ENCODE measurements around the gene ZFY. TPM values are rescaled to one million over a fixed set of nuclear protein-coding genes. Genes with fewer than 3 reads are reported as not detected.

Gene ZFY
- polyA plus RNA-seq, 1 of the 3 experiments (the other 2 are of a cell fraction), result not detected

DNA sequence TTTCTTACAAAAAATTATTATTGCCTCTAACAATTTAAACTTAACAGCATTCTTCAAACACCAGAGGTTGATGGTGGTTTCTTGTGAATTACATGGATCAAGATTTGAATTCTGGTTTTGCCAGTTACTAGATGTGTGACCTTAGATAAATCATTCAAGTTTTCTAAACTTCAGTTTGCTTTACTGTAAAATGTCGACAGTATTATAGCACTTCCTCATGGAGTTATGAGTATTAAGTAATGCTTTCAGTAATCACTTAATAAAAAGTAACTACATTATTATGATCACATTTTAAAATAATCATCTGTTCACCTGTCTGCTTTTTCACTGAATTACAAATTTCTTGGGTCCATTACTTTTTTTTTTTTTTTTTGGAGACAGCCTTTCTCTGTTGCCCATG, 37.5 kb downstream of the ZFY start:
- H4K20me1 ChIP-seq (ENCODE audit: insufficient read depth), result no peaks in the 10 kb centered on the region
- no peaks in the 10 kb centered on the region for H3K27me3 ChIP-seq (ENCODE audit: insufficient read depth)
- CTCF ChIA-PET, result no interaction called here
- POLR2A ChIA-PET, result no interaction called here
- H2AFZ ChIP-seq (ENCODE audit: low read depth), result no peak overlapping the region
- H3K36me3 ChIP-seq (replicated peaks in 1 of 2; ENCODE audit: control insufficient read depth in 1 of 2, insufficient read depth in 2 of 2, low read length in 1 of 2), result no peaks in the 10 kb centered on the region
- no peak overlapping the region for H3K4me3 ChIP-seq (ENCODE audit: low read depth in 2 of 2, low read length in 1 of 2)
- no peak overlapping the region for H3K27ac ChIP-seq (ENCODE audit: low read depth in 2 of 2, low read length in 1 of 2)
- DNase-seq, result no peak
- H3K79me2 ChIP-seq (ENCODE audit: insufficient read depth), result no peaks in the 10 kb centered on the region
- no peaks in the 10 kb centered on the region for H3K4me1 ChIP-seq (ENCODE audit: control insufficient read depth in 1 of 2, insufficient read depth in 2 of 2, low read depth in 1 of 2, low read length in 1 of 2)
- no peak for TF ChIP-seq YY1 (IDR thresholded peaks at IDR 0.05; ENCODE audit: low read depth)
- TF ChIP-seq JUND (IDR thresholded peaks at IDR 0.05), result no peak
- TF ChIP-seq TCF12 (IDR thresholded peaks at IDR 0.05), result no peak
- TF ChIP-seq FOSL2 (IDR thresholded peaks at IDR 0.05; ENCODE audit: borderline replicate concordance, low read depth), result no peak
- TF ChIP-seq NRF1 (IDR thresholded peaks at IDR 0.05; ENCODE audit: low read depth, low read length), result no peak
- no peak for TF ChIP-seq EZH2phosphoT487 (IDR thresholded peaks at IDR 0.05; ENCODE audit: borderline replicate concordance, low read depth)
- no peak for TF ChIP-seq MEF2A (IDR thresholded peaks at IDR 0.05; ENCODE audit: borderline replicate concordance, low read depth)
- no peak for TF ChIP-seq SIN3A (IDR thresholded peaks at IDR 0.05; ENCODE audit: borderline replicate concordance, low read depth, low read length)
- no peak for TF ChIP-seq RCOR1 (IDR thresholded peaks at IDR 0.05; ENCODE audit: low read length)
- H3K9me2 ChIP-seq, result no peaks in the 10 kb centered on the region
- WGBS (ENCODE audit: low lambda C conversion rate), result no CpG with 5 or more reads among the region's 1 CpG
- H3K9ac ChIP-seq, result no peak overlapping the region
- H3K9me3 ChIP-seq, result no peaks in the 10 kb centered on the region
- no peak overlapping the region for H3K4me2 ChIP-seq
- no peaks in the 10 kb centered on the region for H3F3A ChIP-seq (replicated peaks; ENCODE audit: insufficient read depth)

DNA sequence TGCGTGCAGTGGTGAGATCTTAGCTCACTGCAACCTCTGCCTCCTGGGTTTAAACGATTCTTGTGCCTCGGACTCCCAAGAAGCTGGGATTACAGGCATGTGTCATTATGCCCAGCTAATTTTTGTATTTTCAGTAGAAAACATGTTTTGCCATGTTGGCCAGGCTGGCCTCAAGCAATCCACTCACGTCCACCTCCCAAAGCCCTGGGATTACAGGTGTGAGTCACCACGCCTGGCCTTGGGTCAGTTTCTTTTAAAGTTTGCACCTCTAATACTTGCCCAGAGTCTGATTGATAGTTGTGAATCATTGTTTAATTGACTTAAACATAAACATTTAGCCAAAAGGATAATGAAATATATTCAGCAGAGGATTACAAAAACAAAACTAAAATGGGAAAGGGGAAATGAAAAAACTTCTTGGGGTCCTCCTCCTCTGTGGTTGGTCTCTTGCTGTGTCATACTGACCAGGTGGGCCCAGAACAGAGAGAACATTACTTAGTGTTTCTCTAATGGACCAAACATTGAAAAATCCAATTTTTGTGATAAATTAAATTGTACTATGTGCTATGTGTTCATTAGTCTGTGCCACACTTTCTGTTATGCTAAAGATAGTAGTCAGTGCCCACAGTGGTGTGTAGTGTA, 38.0 kb downstream of the ZFY start:
- Histone ChIP-seq H3F3A (replicated peaks; ENCODE audit: insufficient read depth) (no peaks in the 10 kb centered on the region), H3K27ac (ENCODE audit: low read depth in 2 of 2, low read length in 1 of 2) (no peak overlapping the region), H3K27me3 (ENCODE audit: insufficient read depth) (no peaks in the 10 kb centered on the region), H3K9me2 (no peaks in the 10 kb centered on the region), H3K9me3 (no peaks in the 10 kb centered on the region), H3K4me3 (ENCODE audit: low read depth in 2 of 2, low read length in 1 of 2) (no peak overlapping the region), H3K4me2 (no peak overlapping the region), H2AFZ (ENCODE audit: low read depth) (no peak overlapping the region), H3K9ac (no peak overlapping the region), H3K4me1 (ENCODE audit: control insufficient read depth in 1 of 2, insufficient read depth in 2 of 2, low read depth in 1 of 2, low read length in 1 of 2) (no peaks in the 10 kb centered on the region), H3K36me3 (replicated peaks in 1 of 2; ENCODE audit: control insufficient read depth in 1 of 2, insufficient read depth in 2 of 2, low read length in 1 of 2) (no peaks in the 10 kb centered on the region), H4K20me1 (ENCODE audit: insufficient read depth) (no peaks in the 10 kb centered on the region), H3K79me2 (ENCODE audit: insufficient read depth) (no peaks in the 10 kb centered on the region)
- ChIA-PET POLR2A (no interaction called here), CTCF (no interaction called here)
- TF ChIP-seq FOSL2 (IDR thresholded peaks at IDR 0.05; ENCODE audit: borderline replicate concordance, low read depth) (no peak), FOXM1 (IDR thresholded peaks at IDR 0.05; ENCODE audit: low read depth) (no peak), RAD21 (IDR thresholded peaks at IDR 0.05; ENCODE audit: low read length) (no peak), MXI1 (IDR thresholded peaks at IDR 0.05; ENCODE audit: low read depth, low read length) (no peak), TCF12 (IDR thresholded peaks at IDR 0.05) (no peak), SIN3A (IDR thresholded peaks at IDR 0.05; ENCODE audit: borderline replicate concordance, low read depth, low read length) (no peak), RFX5 (IDR thresholded peaks at IDR 0.05; ENCODE audit: low read length) (no peak), NRF1 (IDR thresholded peaks at IDR 0.05; ENCODE audit: low read depth, low read length) (no peak)
- TF ChIP-seq, protein P1, sequence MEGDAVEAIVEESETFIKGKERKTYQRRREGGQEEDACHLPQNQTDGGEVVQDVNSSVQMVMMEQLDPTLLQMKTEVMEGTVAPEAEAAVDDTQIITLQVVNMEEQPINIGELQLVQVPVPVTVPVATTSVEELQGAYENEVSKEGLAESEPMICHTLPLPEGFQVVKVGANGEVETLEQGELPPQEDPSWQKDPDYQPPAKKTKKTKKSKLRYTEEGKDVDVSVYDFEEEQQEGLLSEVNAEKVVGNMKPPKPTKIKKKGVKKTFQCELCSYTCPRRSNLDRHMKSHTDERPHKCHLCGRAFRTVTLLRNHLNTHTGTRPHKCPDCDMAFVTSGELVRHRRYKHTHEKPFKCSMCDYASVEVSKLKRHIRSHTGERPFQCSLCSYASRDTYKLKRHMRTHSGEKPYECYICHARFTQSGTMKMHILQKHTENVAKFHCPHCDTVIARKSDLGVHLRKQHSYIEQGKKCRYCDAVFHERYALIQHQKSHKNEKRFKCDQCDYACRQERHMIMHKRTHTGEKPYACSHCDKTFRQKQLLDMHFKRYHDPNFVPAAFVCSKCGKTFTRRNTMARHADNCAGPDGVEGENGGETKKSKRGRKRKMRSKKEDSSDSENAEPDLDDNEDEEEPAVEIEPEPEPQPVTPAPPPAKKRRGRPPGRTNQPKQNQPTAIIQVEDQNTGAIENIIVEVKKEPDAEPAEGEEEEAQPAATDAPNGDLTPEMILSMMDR (IDR thresholded peaks at IDR 0.05), result no peak
- TF ChIP-seq, protein P2, sequence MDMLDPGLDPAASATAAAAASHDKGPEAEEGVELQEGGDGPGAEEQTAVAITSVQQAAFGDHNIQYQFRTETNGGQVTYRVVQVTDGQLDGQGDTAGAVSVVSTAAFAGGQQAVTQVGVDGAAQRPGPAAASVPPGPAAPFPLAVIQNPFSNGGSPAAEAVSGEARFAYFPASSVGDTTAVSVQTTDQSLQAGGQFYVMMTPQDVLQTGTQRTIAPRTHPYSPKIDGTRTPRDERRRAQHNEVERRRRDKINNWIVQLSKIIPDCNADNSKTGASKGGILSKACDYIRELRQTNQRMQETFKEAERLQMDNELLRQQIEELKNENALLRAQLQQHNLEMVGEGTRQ (IDR thresholded peaks at IDR 0.05; ENCODE audit: borderline replicate concordance, low read depth, low read length), result no peak
- TF ChIP-seq, protein P3, sequence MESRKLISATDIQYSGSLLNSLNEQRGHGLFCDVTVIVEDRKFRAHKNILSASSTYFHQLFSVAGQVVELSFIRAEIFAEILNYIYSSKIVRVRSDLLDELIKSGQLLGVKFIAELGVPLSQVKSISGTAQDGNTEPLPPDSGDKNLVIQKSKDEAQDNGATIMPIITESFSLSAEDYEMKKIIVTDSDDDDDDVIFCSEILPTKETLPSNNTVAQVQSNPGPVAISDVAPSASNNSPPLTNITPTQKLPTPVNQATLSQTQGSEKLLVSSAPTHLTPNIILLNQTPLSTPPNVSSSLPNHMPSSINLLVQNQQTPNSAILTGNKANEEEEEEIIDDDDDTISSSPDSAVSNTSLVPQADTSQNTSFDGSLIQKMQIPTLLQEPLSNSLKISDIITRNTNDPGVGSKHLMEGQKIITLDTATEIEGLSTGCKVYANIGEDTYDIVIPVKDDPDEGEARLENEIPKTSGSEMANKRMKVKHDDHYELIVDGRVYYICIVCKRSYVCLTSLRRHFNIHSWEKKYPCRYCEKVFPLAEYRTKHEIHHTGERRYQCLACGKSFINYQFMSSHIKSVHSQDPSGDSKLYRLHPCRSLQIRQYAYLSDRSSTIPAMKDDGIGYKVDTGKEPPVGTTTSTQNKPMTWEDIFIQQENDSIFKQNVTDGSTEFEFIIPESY (IDR thresholded peaks at IDR 0.05; ENCODE audit: borderline replicate concordance, low read depth), result no peak
- no CpG with 5 or more reads among the region's 5 CpGs for WGBS (ENCODE audit: low lambda C conversion rate)
- DNase-seq, result no peak

Measured in SK-N-SH (cell line).